ENCODE data around the gene ZNF506. TPM values are rescaled to one million over a fixed set of nuclear protein-coding genes. Genes with fewer than 3 reads are reported as not detected.

Gene ZNF506
- polyA plus RNA-seq, 1 donor from 2014 or later: 95.5 TPM

DNA sequence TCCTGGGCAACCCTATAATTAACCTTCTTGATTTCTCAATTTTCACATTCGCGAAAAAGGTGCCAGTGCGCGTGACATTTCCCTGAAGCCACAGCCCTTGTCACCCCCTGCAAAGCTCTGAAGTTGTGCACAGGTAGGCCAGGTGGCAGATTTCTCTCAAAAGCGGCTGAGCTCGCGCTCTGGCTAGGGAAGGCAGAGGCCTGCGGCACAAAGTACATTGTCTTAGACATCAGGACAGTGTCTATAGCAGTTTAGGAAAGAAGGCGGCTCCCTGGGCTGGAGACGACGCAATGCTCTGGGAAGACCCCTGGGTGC, 45.7 kb downstream of the ZNF506 start:
- H3K36me3 ChIP-seq (ENCODE audit: insufficient read depth, low read length): no peaks in the 10 kb centered on the region
- peak overlapping the region; percentile 59 for H2AFZ ChIP-seq (ENCODE audit: low read depth, low read length)
- peak overlapping the region; percentile 76 for H3K9ac ChIP-seq (ENCODE audit: low read length)
- H3F3A ChIP-seq (ENCODE audit: insufficient read depth, low read length, poor library complexity, severe bottlenecking): no peaks in the 10 kb centered on the region
- H3K9me2 ChIP-seq (ENCODE audit: insufficient read depth, low read length): no peaks in the 10 kb centered on the region
- no peaks in the 10 kb centered on the region for H3K9me3 ChIP-seq (ENCODE audit: low read length)
- H3K79me2 ChIP-seq (replicated peaks; ENCODE audit: insufficient read depth, low read length): peaks cover 9% of the 10 kb centered on the region
- no peaks in the 10 kb centered on the region for H4K20me1 ChIP-seq (ENCODE audit: insufficient read depth)
- no peak for TF ChIP-seq POLR2AphosphoS5 (IDR thresholded peaks at IDR 0.05)
- TF ChIP-seq EP300 (conservative IDR thresholded peaks at IDR 0.05; ENCODE audit: poor library complexity, severe bottlenecking): no peak
- no peak for TF ChIP-seq RAD21 (conservative IDR thresholded peaks at IDR 0.05)
- no peak for TF ChIP-seq TAF1 (IDR thresholded peaks at IDR 0.05; ENCODE audit: low read depth)
- TF ChIP-seq EZH2 (IDR thresholded peaks at IDR 0.05; ENCODE audit: borderline replicate concordance, insufficient read depth, low read length, poor library complexity, severe bottlenecking): no peak
- TF ChIP-seq SMC3 (conservative IDR thresholded peaks at IDR 0.05; ENCODE audit: poor library complexity): no peak
- TF ChIP-seq MXI1 (conservative IDR thresholded peaks at IDR 0.05; ENCODE audit: poor library complexity, severe bottlenecking): no peak
- TF ChIP-seq, protein P1, sequence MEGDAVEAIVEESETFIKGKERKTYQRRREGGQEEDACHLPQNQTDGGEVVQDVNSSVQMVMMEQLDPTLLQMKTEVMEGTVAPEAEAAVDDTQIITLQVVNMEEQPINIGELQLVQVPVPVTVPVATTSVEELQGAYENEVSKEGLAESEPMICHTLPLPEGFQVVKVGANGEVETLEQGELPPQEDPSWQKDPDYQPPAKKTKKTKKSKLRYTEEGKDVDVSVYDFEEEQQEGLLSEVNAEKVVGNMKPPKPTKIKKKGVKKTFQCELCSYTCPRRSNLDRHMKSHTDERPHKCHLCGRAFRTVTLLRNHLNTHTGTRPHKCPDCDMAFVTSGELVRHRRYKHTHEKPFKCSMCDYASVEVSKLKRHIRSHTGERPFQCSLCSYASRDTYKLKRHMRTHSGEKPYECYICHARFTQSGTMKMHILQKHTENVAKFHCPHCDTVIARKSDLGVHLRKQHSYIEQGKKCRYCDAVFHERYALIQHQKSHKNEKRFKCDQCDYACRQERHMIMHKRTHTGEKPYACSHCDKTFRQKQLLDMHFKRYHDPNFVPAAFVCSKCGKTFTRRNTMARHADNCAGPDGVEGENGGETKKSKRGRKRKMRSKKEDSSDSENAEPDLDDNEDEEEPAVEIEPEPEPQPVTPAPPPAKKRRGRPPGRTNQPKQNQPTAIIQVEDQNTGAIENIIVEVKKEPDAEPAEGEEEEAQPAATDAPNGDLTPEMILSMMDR (IDR thresholded peaks at IDR 0.05; ENCODE audit: poor library complexity, severe bottlenecking): no peak
- no peak for TF ChIP-seq REST (IDR thresholded peaks at IDR 0.05; ENCODE audit: borderline replicate concordance)
- H3K4me2 ChIP-seq (ENCODE audit: low read length): peak overlapping the region; percentile 63
- peak overlapping the region; percentile 70 for H3K4me3 ChIP-seq (ENCODE audit: low read length)
- H3K27ac ChIP-seq (ENCODE audit: low read length): peak overlapping the region; percentile 79
- H3K27me3 ChIP-seq (ENCODE audit: insufficient read depth, low read depth, low read length): no peaks in the 10 kb centered on the region

DNA sequence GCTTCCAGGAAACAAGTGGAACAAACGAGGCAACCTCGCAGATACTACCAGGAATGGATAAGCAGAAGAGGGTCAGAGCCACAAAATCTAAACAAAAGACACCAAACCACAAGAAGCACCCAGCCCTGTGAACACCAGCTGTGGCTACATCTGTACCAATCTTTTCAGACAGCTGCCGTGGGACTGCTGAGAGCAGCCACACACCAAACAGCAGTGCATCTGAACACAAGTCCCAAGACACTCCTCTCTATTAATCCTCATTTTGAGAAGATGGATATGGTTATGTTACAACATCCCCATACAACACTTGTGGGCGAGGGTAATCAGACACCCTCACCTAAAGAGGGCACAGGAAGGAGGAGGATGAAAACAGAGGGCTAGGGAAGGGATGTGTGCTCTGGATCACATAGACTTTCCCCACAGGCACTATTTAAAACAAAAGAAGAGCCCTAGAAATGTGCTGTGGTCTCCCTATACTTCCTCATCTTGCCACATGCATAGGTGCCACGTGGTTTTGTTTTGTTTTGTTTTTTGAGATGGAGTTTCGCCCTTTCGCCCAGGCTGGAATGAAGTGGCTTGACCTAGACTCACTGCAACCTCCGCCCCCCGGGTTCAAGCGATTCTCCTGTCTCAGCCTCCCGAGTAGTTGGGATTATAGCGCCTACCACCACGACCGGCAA, 47.1 kb downstream of the ZNF506 start:
- H3K9me3 ChIP-seq (ENCODE audit: low read length): no peaks in the 10 kb centered on the region

More for the DNA sequence above, 47.1 kb downstream of the ZNF506 start:
- Histone ChIP-seq H3K9me2 (ENCODE audit: insufficient read depth, low read length) (no peaks in the 10 kb centered on the region), H3F3A (ENCODE audit: insufficient read depth, low read length, poor library complexity, severe bottlenecking) (no peaks in the 10 kb centered on the region), H3K4me3 (ENCODE audit: low read length) (no peak overlapping the region), H3K79me2 (replicated peaks; ENCODE audit: insufficient read depth, low read length) (peaks cover 9% of the 10 kb centered on the region), H3K27ac (ENCODE audit: low read length) (no peak overlapping the region), H3K36me3 (ENCODE audit: insufficient read depth, low read length) (no peaks in the 10 kb centered on the region), H3K9ac (ENCODE audit: low read length) (no peak overlapping the region), H2AFZ (ENCODE audit: low read depth, low read length) (no peak overlapping the region), H3K27me3 (ENCODE audit: insufficient read depth, low read depth, low read length) (no peaks in the 10 kb centered on the region), H4K20me1 (ENCODE audit: insufficient read depth) (no peaks in the 10 kb centered on the region), H3K4me2 (ENCODE audit: low read length) (no peak overlapping the region)
- TF ChIP-seq EZH2 (IDR thresholded peaks at IDR 0.05; ENCODE audit: borderline replicate concordance, insufficient read depth, low read length, poor library complexity, severe bottlenecking) (no peak), MXI1 (conservative IDR thresholded peaks at IDR 0.05; ENCODE audit: poor library complexity, severe bottlenecking) (no peak), EP300 (conservative IDR thresholded peaks at IDR 0.05; ENCODE audit: poor library complexity, severe bottlenecking) (no peak), SMC3 (conservative IDR thresholded peaks at IDR 0.05; ENCODE audit: poor library complexity) (no peak), POLR2AphosphoS5 (IDR thresholded peaks at IDR 0.05) (no peak), TAF1 (IDR thresholded peaks at IDR 0.05; ENCODE audit: low read depth) (no peak), RAD21 (conservative IDR thresholded peaks at IDR 0.05) (no peak), REST (IDR thresholded peaks at IDR 0.05; ENCODE audit: borderline replicate concordance) (no peak)
- TF ChIP-seq, protein P1 (IDR thresholded peaks at IDR 0.05; ENCODE audit: poor library complexity, severe bottlenecking): no peak
